ENCODE measurements around the gene HECTD4.
A peak's percentile ranks its signal among the peaks of the same experiment; 100 is the strongest.

HECTD4 gene

GRCh38 chr12:112386726-112387125 is 4.5 kb upstream of the HECTD4 start:
- peaks cover 4% of the 10 kb centered on the region for H3K27me3 Mint-ChIP-seq
- no peaks in the 10 kb centered on the region for H3K36me3 Mint-ChIP-seq
- H3K4me3 Mint-ChIP-seq, result no peak overlapping the region
- no peaks in the 10 kb centered on the region for H3K9me3 Mint-ChIP-seq
- no peak overlapping the region for H3K27ac Mint-ChIP-seq
- peaks cover 6% of the 10 kb centered on the region for H3K4me1 Mint-ChIP-seq
- DNase-seq (ENCODE audit: low spot score in 2 of 2), result no peak
- no peak for ATAC-seq (ENCODE audit: low read depth)

GRCh38 chr12:112382866-112383265 is 635 bp upstream of the HECTD4 start:
- no peak for DNase-seq (ENCODE audit: low spot score in 2 of 2)
- H3K4me3 Mint-ChIP-seq, result peak overlapping the region; percentile 98

DNA sequence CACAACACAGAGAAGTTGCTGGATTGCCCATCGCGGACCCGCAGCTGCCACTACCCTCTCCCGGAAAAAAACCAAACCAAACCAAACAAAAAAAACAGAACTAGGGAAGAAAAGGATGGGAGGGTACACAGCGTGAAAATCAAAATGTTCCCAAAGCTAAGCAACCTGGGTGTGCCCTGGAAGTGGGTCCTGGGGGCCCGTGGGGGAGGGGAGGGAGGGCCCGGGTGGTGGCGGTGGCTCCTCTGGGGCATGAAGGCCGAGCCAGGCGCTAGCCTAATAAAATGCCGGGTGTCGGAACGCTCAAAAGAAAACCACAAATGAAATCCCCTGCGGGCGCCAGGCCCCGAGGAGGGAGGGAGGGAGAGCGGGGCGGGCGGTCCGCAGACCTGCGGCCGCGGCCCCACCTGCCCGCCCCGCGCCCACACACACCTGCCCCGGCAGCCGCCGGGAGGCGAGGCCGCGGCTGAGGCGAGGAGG is 787 bp downstream of the HECTD4 start:
- Mint-ChIP-seq H3K36me3 (no peaks in the 10 kb centered on the region), H3K9me3 (no peaks in the 10 kb centered on the region), H3K4me1 (peaks cover 16% of the 10 kb centered on the region), H3K4me3 (peak overlapping the region; percentile 93), H3K27ac (peak overlapping the region; percentile 88), H3K27me3 (no peaks in the 10 kb centered on the region)
- ATAC-seq (ENCODE audit: low read depth) (peak; percentile 42), DNase-seq (ENCODE audit: low spot score in 2 of 2) (peak in 1 of 2 donors; percentile 14)

More at GRCh38 chr12:112382866-112383265, 635 bp upstream of the HECTD4 start:
- Mint-ChIP-seq H3K27ac (peak overlapping the region; percentile 88), H3K36me3 (no peaks in the 10 kb centered on the region), H3K4me1 (peaks cover 18% of the 10 kb centered on the region), H3K9me3 (no peaks in the 10 kb centered on the region), H3K27me3 (peaks cover 2% of the 10 kb centered on the region)
- no peak for ATAC-seq (ENCODE audit: low read depth)

GRCh38 chr12:112380663-112381405 is 1.4 kb downstream of the HECTD4 start:
- H3K27me3 Mint-ChIP-seq, result no peaks in the 10 kb centered on the region
- peaks cover 17% of the 10 kb centered on the region for H3K4me1 Mint-ChIP-seq
- peak overlapping the region; percentile 88 for H3K27ac Mint-ChIP-seq

GRCh38 chr12:112375105-112375504 is 7.1 kb downstream of the HECTD4 start:
- no peak overlapping the region for H3K27ac Mint-ChIP-seq
- ATAC-seq (ENCODE audit: low read depth) (no peak), DNase-seq (ENCODE audit: low spot score in 2 of 2) (no peak)
- no peaks in the 10 kb centered on the region for H3K9me3 Mint-ChIP-seq
- no peaks in the 10 kb centered on the region for H3K27me3 Mint-ChIP-seq
- no peak overlapping the region for H3K4me3 Mint-ChIP-seq
- H3K4me1 Mint-ChIP-seq, result peaks cover 10% of the 10 kb centered on the region
- H3K36me3 Mint-ChIP-seq, result peaks cover 2% of the 10 kb centered on the region

More at GRCh38 chr12:112380663-112381405, 1.4 kb downstream of the HECTD4 start:
- DNase-seq (ENCODE audit: low spot score in 2 of 2), result no peak
- Mint-ChIP-seq H3K4me3 (peak overlapping the region; percentile 93), H3K9me3 (no peaks in the 10 kb centered on the region), H3K36me3 (no peaks in the 10 kb centered on the region)
- no peak for ATAC-seq (ENCODE audit: low read depth)

DNA sequence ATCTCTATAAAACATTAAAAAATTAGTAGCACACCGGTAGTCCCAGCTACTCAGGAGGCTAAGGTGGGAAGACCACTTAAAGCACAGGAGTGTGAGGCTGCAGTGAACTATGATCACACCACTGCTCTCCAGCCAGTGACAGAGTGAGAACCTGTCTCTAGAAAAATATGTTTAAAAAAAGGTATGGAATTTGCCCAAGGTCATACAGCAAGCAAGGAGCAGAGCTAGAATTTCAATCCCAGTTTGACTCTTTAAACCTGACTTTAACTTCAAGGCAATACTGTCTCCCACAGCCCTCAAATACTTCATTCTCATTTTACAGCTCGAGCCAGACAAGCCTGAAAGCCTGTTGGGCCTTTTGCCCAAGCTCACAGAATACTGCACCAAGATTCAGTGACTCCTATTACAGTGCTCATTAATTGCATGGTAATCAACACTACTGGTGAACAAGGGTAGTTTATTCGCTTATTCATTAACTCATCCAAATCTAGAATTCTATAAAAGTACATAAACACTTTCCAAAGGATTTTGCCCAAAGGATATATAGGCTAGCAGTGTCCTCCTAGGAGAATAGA is 8.0 kb downstream of the HECTD4 start:
- ATAC-seq (ENCODE audit: low read depth) (no peak), DNase-seq (ENCODE audit: low spot score in 2 of 2) (no peak)
- Mint-ChIP-seq H3K27me3 (no peaks in the 10 kb centered on the region), H3K27ac (no peak overlapping the region), H3K4me3 (no peak overlapping the region), H3K36me3 (peaks cover 2% of the 10 kb centered on the region), H3K4me1 (peaks cover 14% of the 10 kb centered on the region), H3K9me3 (no peaks in the 10 kb centered on the region)

GRCh38 chr12:112370868-112371510 is 11.2 kb downstream of the HECTD4 start:
- DNase-seq (ENCODE audit: low spot score in 2 of 2), result no peak
- Mint-ChIP-seq H3K36me3 (peaks cover 4% of the 10 kb centered on the region), H3K27ac (no peak overlapping the region), H3K27me3 (no peaks in the 10 kb centered on the region), H3K4me1 (peaks cover 13% of the 10 kb centered on the region), H3K4me3 (no peak overlapping the region), H3K9me3 (no peaks in the 10 kb centered on the region)
- ATAC-seq (ENCODE audit: low read depth), result no peak

DNA sequence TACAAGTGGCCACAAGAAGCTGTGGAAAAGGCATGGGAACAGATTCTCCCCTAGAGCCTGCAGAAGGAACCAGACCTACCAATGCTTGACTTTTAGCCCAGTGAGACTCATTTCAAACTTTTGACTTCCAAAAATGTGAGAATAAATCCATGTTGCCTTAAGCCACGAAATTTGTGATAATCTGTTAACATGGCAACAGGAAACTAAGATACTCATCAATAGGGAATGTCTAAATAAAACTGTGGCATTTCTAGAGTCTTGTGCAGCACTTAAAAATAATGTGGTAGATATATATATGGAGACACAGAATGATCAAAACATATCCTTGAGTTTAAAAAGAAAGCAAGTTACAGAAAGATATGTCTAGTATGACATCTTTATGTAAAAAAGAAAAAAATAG is 12.0 kb downstream of the HECTD4 start:
- Mint-ChIP-seq H3K9me3 (no peaks in the 10 kb centered on the region), H3K27ac (no peak overlapping the region), H3K4me3 (no peak overlapping the region), H3K27me3 (no peaks in the 10 kb centered on the region), H3K36me3 (peaks cover 4% of the 10 kb centered on the region), H3K4me1 (peaks cover 13% of the 10 kb centered on the region)
- ATAC-seq (ENCODE audit: low read depth) (no peak), DNase-seq (ENCODE audit: low spot score in 2 of 2) (no peak)

- H3K36me3 Mint-ChIP-seq, result peaks cover 1% of the 10 kb centered on the region
- no peak for DNase-seq (ENCODE audit: low spot score in 2 of 2)
- H3K27me3 Mint-ChIP-seq, result no peaks in the 10 kb centered on the region
- ATAC-seq (ENCODE audit: low read depth), result no peak
- no peak overlapping the region for H3K27ac Mint-ChIP-seq
- H3K4me1 Mint-ChIP-seq, result peaks cover 11% of the 10 kb centered on the region
- no peak overlapping the region for H3K4me3 Mint-ChIP-seq
- no peaks in the 10 kb centered on the region for H3K9me3 Mint-ChIP-seq
These were observed 13.4 kb downstream of the HECTD4 start for GRCh38 chr12:112368856-112369255.

GRCh38 chr12:112367965-112368364 is 14.3 kb downstream of the HECTD4 start:
- Mint-ChIP-seq H3K4me1 (peaks cover 12% of the 10 kb centered on the region), H3K36me3 (peaks cover 1% of the 10 kb centered on the region), H3K27me3 (no peaks in the 10 kb centered on the region), H3K9me3 (no peaks in the 10 kb centered on the region), H3K4me3 (no peak overlapping the region), H3K27ac (no peak overlapping the region)
- ATAC-seq (ENCODE audit: low read depth) (no peak), DNase-seq (ENCODE audit: low spot score in 2 of 2) (no peak)

GRCh38 chr12:112362310-112362709 is 19.9 kb downstream of the HECTD4 start:
- Mint-ChIP-seq H3K4me1 (peaks cover 10% of the 10 kb centered on the region), H3K36me3 (peaks cover 1% of the 10 kb centered on the region), H3K27ac (no peak overlapping the region), H3K27me3 (no peaks in the 10 kb centered on the region), H3K4me3 (no peak overlapping the region), H3K9me3 (no peaks in the 10 kb centered on the region)
- DNase-seq (ENCODE audit: low spot score in 2 of 2) (no peak), ATAC-seq (ENCODE audit: low read depth) (no peak)

GRCh38 chr12:112361271-112361670 is 21.0 kb downstream of the HECTD4 start:
- Mint-ChIP-seq H3K27me3 (no peaks in the 10 kb centered on the region), H3K9me3 (no peaks in the 10 kb centered on the region), H3K4me1 (peaks cover 11% of the 10 kb centered on the region), H3K4me3 (no peak overlapping the region), H3K36me3 (no peaks in the 10 kb centered on the region), H3K27ac (no peak overlapping the region)
- ATAC-seq (ENCODE audit: low read depth), result no peak
- no peak for DNase-seq (ENCODE audit: low spot score in 2 of 2)

DNA sequence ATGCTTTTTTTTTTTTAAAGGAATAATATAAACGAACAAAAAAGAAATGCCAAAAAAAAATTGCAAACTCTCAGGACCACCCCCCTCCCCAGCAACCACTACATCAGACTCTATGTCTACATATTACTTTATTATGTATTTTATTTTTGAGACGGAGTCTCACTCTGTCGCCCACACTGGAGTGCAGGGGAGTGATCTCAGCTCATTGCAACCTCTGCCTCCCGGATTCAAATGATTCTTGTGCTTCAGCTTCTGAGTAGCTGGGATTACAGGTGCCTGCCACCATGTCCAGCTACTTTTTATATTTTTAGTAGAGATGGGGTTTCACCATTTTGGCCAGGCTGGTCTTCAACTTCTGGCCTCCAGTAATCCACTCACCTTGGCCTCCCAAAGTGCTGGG is 22.9 kb downstream of the HECTD4 start:
- H3K27me3 Mint-ChIP-seq, result no peaks in the 10 kb centered on the region
- no peaks in the 10 kb centered on the region for H3K9me3 Mint-ChIP-seq
- H3K36me3 Mint-ChIP-seq, result no peaks in the 10 kb centered on the region
- no peak for DNase-seq (ENCODE audit: low spot score in 2 of 2)
- H3K4me1 Mint-ChIP-seq, result peaks cover 15% of the 10 kb centered on the region
- H3K4me3 Mint-ChIP-seq, result no peak overlapping the region
- no peak for ATAC-seq (ENCODE audit: low read depth)
- H3K27ac Mint-ChIP-seq, result no peak overlapping the region

DNA sequence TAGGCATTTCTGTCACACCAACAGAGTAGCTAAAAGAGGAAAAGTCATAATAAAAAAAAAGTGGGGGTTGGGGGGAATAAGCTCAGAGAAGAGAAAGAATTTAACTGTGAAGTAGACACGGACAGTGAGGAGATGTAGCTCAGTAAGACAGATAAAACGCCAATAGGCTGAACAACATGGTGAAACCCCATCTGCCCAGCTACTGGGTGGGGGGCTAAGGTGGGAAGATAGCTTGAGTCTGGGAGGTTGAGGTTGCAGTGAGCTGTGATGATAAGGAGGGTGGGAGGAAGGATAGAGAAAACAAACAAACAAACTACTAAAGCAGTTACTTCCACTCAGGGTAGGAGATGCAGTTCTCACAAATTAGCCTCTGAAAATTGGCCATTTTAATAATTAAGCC is 25.0 kb downstream of the HECTD4 start:
- Mint-ChIP-seq H3K27ac (no peak overlapping the region), H3K4me1 (peaks cover 15% of the 10 kb centered on the region), H3K27me3 (no peaks in the 10 kb centered on the region), H3K9me3 (no peaks in the 10 kb centered on the region), H3K36me3 (no peaks in the 10 kb centered on the region), H3K4me3 (no peak overlapping the region)
- ATAC-seq (ENCODE audit: low read depth) (no peak), DNase-seq (ENCODE audit: low spot score in 2 of 2) (no peak)

All from memory B cell (primary cell).